ENCODE results near the gene PROC.

DNA sequence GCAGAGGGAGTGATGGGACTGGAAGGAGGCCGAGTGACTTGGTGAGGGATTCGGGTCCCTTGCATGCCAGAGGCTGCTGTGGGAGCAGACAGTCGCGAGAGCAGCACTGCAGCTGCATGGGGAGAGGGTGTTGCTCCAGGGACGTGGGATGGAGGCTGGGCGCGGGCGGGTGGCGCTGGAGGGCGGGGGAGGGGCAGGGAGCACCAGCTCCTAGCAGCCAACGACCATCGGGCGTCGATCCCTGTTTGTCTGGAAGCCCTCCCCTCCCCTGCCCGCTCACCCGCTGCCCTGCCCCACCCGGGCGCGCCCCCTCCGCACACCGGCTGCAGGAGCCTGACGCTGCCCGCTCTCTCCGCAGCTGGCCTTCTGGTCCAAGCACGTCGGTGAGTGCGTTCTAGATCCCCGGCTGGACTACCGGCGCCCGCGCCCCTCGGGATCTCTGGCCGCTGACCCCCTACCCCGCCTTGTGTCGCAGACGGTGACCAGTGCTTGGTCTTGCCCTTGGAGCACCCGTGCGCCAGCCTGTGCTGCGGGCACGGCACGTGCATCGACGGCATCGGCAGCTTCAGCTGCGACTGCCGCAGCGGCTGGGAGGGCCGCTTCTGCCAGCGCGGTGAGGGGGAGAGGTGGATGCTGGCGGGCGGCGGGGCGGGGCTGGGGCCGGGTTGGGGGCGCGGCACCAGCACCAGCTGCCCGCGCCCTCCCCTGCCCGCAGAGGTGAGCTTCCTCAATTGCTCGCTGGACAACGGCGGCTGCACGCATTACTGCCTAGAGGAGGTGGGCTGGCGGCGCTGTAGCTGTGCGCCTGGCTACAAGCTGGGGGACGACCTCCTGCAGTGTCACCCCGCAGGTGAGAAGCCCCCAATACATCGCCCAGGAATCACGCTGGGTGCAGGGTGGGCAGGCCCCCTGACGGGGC lies 4.6 kb downstream of the PROC start:
- TF ChIP-seq TAF1 (IDR thresholded peaks at IDR 0.05; ENCODE audit: low read depth, low read length), result no peak
- no peak for TF ChIP-seq SPI1 (IDR thresholded peaks at IDR 0.05; ENCODE audit: low read depth, low read length)
